ENCODE data around the gene TCOF1.
A peak's percentile ranks its signal among the peaks of the same experiment; 100 is the strongest.

The TCOF1 gene

GRCh38 chr5:150402901-150403342 is 45.4 kb downstream of the TCOF1 start:
- H2BK12ac ChIP-seq (ENCODE audit: low read length) = no peak overlapping the region
- H3K27me3 ChIP-seq (ENCODE audit: control insufficient read depth in 3 of 3, insufficient read depth in 3 of 3, low read depth in 1 of 3, low read length in 3 of 3) = no peaks in the 10 kb centered on the region
- H3K9ac ChIP-seq (ENCODE audit: low read depth, low read length, poor library complexity) = no peak overlapping the region
- H3K79me1 ChIP-seq (ENCODE audit: low read depth, low read length) = peaks cover 2% of the 10 kb centered on the region
- H2AK5ac ChIP-seq (ENCODE audit: low read depth, low read length) = no peak overlapping the region
- H4K91ac ChIP-seq (ENCODE audit: low read depth, low read length, poor library complexity) = no peak overlapping the region
- no peak overlapping the region for H3K4me2 ChIP-seq (ENCODE audit: insufficient read depth, low read length, poor library complexity, severe bottlenecking)
- peak overlapping the region; percentile 34 for H3K23ac ChIP-seq (ENCODE audit: low read depth, low read length, poor library complexity)
- H3K18ac ChIP-seq (ENCODE audit: low read length) = no peak overlapping the region
- no peaks in the 10 kb centered on the region for H3K9me3 ChIP-seq (replicated peaks in 1 of 2; ENCODE audit: control insufficient read depth in 2 of 2, insufficient read depth in 1 of 2, low read depth in 1 of 2, low read length in 2 of 2)
- no CpG with 5 or more reads among the region's 12 CpGs for WGBS, 2 donors (ENCODE audit: extremely low coverage in 2 of 2, insufficient read length in 2 of 2, insufficient replicate concordance in 1 of 2)
- H2AFZ ChIP-seq (ENCODE audit: low read length) = no peak overlapping the region
- no peak overlapping the region for H3K4me3 ChIP-seq (ENCODE audit: low read length in 2 of 2)
- H2BK15ac ChIP-seq (ENCODE audit: low read length) = no peak overlapping the region
- no peak for DNase-seq (ENCODE audit: low spot score)
- no peak overlapping the region for H3K4ac ChIP-seq (ENCODE audit: low read length)
- no peak overlapping the region for H3K14ac ChIP-seq (ENCODE audit: low read length)
- H3K27ac ChIP-seq (replicated peaks; ENCODE audit: low read length) = no peak overlapping the region
- peaks cover 42 to 52% of the 10 kb centered on the region in 2 donors for H3K36me3 ChIP-seq (replicated peaks in 1 of 2; ENCODE audit: control insufficient read depth in 2 of 2, insufficient read depth in 2 of 2, low read length in 2 of 2)
- H4K8ac ChIP-seq (ENCODE audit: low read depth, low read length) = no peak overlapping the region
- no peaks in the 10 kb centered on the region for H3K4me1 ChIP-seq (ENCODE audit: control insufficient read depth in 2 of 2, insufficient read depth in 1 of 2, low read depth in 1 of 2, low read length in 2 of 2)
- no peak overlapping the region for H2BK5ac ChIP-seq (ENCODE audit: low read length)
- H2BK120ac ChIP-seq (ENCODE audit: low read depth, low read length) = no peak overlapping the region

GRCh38 chr5:150404121-150404520 is 46.6 kb downstream of the TCOF1 start:
- Histone ChIP-seq H4K91ac (ENCODE audit: low read depth, low read length, poor library complexity) (no peak overlapping the region), H3K79me1 (ENCODE audit: low read depth, low read length) (peaks cover 2% of the 10 kb centered on the region), H3K27me3 (ENCODE audit: control insufficient read depth in 3 of 3, insufficient read depth in 3 of 3, low read depth in 1 of 3, low read length in 3 of 3) (no peaks in the 10 kb centered on the region), H2BK120ac (ENCODE audit: low read depth, low read length) (no peak overlapping the region), H3K23ac (ENCODE audit: low read depth, low read length, poor library complexity) (no peak overlapping the region), H3K9me3 (replicated peaks in 1 of 2; ENCODE audit: control insufficient read depth in 2 of 2, insufficient read depth in 1 of 2, low read depth in 1 of 2, low read length in 2 of 2) (no peaks in the 10 kb centered on the region), H3K4me2 (ENCODE audit: insufficient read depth, low read length, poor library complexity, severe bottlenecking) (no peak overlapping the region), H3K14ac (ENCODE audit: low read length) (no peak overlapping the region), H3K4me1 (ENCODE audit: control insufficient read depth in 2 of 2, insufficient read depth in 1 of 2, low read depth in 1 of 2, low read length in 2 of 2) (no peaks in the 10 kb centered on the region), H3K4me3 (ENCODE audit: low read length in 2 of 2) (no peak overlapping the region), H4K8ac (ENCODE audit: low read depth, low read length) (no peak overlapping the region), H2BK15ac (ENCODE audit: low read length) (no peak overlapping the region), H2AK5ac (ENCODE audit: low read depth, low read length) (no peak overlapping the region), H3K27ac (replicated peaks; ENCODE audit: low read length) (no peak overlapping the region), H3K18ac (ENCODE audit: low read length) (no peak overlapping the region), H3K4ac (ENCODE audit: low read length) (no peak overlapping the region), H2BK12ac (ENCODE audit: low read length) (no peak overlapping the region), H2AFZ (ENCODE audit: low read length) (no peak overlapping the region), H2BK5ac (ENCODE audit: low read length) (no peak overlapping the region), H3K36me3 (replicated peaks in 1 of 2; ENCODE audit: control insufficient read depth in 2 of 2, insufficient read depth in 2 of 2, low read length in 2 of 2) (peaks cover 35 to 41% of the 10 kb centered on the region in 2 donors), H3K9ac (ENCODE audit: low read depth, low read length, poor library complexity) (no peak overlapping the region)
- WGBS, 2 donors (ENCODE audit: extremely low coverage in 2 of 2, insufficient read length in 2 of 2, insufficient replicate concordance in 1 of 2) = no CpG with 5 or more reads among the region's 5 CpGs
- no peak for DNase-seq (ENCODE audit: low spot score)

- Histone ChIP-seq H3K4ac (ENCODE audit: low read length) (no peak overlapping the region), H3K4me3 (ENCODE audit: low read length in 2 of 2) (no peak overlapping the region), H2AK5ac (ENCODE audit: low read depth, low read length) (no peak overlapping the region), H3K36me3 (replicated peaks in 1 of 2; ENCODE audit: control insufficient read depth in 2 of 2, insufficient read depth in 2 of 2, low read length in 2 of 2) (peaks cover 31 to 36% of the 10 kb centered on the region in 2 donors), H3K27ac (replicated peaks; ENCODE audit: low read length) (no peak overlapping the region), H3K23ac (ENCODE audit: low read depth, low read length, poor library complexity) (no peak overlapping the region), H2BK5ac (ENCODE audit: low read length) (no peak overlapping the region), H3K79me1 (ENCODE audit: low read depth, low read length) (peaks cover 2% of the 10 kb centered on the region), H2AFZ (ENCODE audit: low read length) (no peak overlapping the region), H3K9ac (ENCODE audit: low read depth, low read length, poor library complexity) (no peak overlapping the region), H3K18ac (ENCODE audit: low read length) (no peak overlapping the region), H2BK120ac (ENCODE audit: low read depth, low read length) (no peak overlapping the region), H3K4me1 (ENCODE audit: control insufficient read depth in 2 of 2, insufficient read depth in 1 of 2, low read depth in 1 of 2, low read length in 2 of 2) (no peaks in the 10 kb centered on the region), H3K14ac (ENCODE audit: low read length) (no peak overlapping the region), H2BK12ac (ENCODE audit: low read length) (no peak overlapping the region), H3K4me2 (ENCODE audit: insufficient read depth, low read length, poor library complexity, severe bottlenecking) (no peak overlapping the region), H4K8ac (ENCODE audit: low read depth, low read length) (no peak overlapping the region), H2BK15ac (ENCODE audit: low read length) (no peak overlapping the region), H3K27me3 (ENCODE audit: control insufficient read depth in 3 of 3, insufficient read depth in 3 of 3, low read depth in 1 of 3, low read length in 3 of 3) (no peaks in the 10 kb centered on the region), H3K9me3 (replicated peaks in 1 of 2; ENCODE audit: control insufficient read depth in 2 of 2, insufficient read depth in 1 of 2, low read depth in 1 of 2, low read length in 2 of 2) (no peaks in the 10 kb centered on the region), H4K91ac (ENCODE audit: low read depth, low read length, poor library complexity) (no peak overlapping the region)
- no peak for DNase-seq (ENCODE audit: low spot score)
- no CpG with 5 or more reads among the region's 10 CpGs for WGBS, 2 donors (ENCODE audit: extremely low coverage in 2 of 2, insufficient read length in 2 of 2, insufficient replicate concordance in 1 of 2)
Observed at GRCh38 chr5:150404535-150404934, 47.0 kb downstream of the TCOF1 start.

GRCh38 chr5:150404941-150405816 is 47.7 kb downstream of the TCOF1 start:
- no peak overlapping the region for H3K4me3 ChIP-seq (ENCODE audit: low read length in 2 of 2)
- H2BK5ac ChIP-seq (ENCODE audit: low read length) = no peak overlapping the region
- no CpG with 5 or more reads among the region's 9 CpGs for WGBS, 2 donors (ENCODE audit: extremely low coverage in 2 of 2, insufficient read length in 2 of 2, insufficient replicate concordance in 1 of 2)
- H4K91ac ChIP-seq (ENCODE audit: low read depth, low read length, poor library complexity) = no peak overlapping the region
- DNase-seq (ENCODE audit: low spot score) = no peak
- no peak overlapping the region for H2AFZ ChIP-seq (ENCODE audit: low read length)
- no peak overlapping the region for H2AK5ac ChIP-seq (ENCODE audit: low read depth, low read length)
- H2BK12ac ChIP-seq (ENCODE audit: low read length) = no peak overlapping the region
- no peak overlapping the region for H4K8ac ChIP-seq (ENCODE audit: low read depth, low read length)
- H3K9me3 ChIP-seq (replicated peaks in 1 of 2; ENCODE audit: control insufficient read depth in 2 of 2, insufficient read depth in 1 of 2, low read depth in 1 of 2, low read length in 2 of 2) = no peaks in the 10 kb centered on the region
- H3K36me3 ChIP-seq (replicated peaks in 1 of 2; ENCODE audit: control insufficient read depth in 2 of 2, insufficient read depth in 2 of 2, low read length in 2 of 2) = peaks cover 25 to 30% of the 10 kb centered on the region in 2 donors
- H2BK15ac ChIP-seq (ENCODE audit: low read length) = no peak overlapping the region
- peak overlapping the region; percentile 20 for H3K23ac ChIP-seq (ENCODE audit: low read depth, low read length, poor library complexity)
- no peaks in the 10 kb centered on the region for H3K27me3 ChIP-seq (ENCODE audit: control insufficient read depth in 3 of 3, insufficient read depth in 3 of 3, low read depth in 1 of 3, low read length in 3 of 3)
- peak overlapping the region; percentile 26 for H3K14ac ChIP-seq (ENCODE audit: low read length)
- H3K27ac ChIP-seq (replicated peaks; ENCODE audit: low read length) = no peak overlapping the region
- H3K4ac ChIP-seq (ENCODE audit: low read length) = no peak overlapping the region
- no peak overlapping the region for H2BK120ac ChIP-seq (ENCODE audit: low read depth, low read length)
- no peak overlapping the region for H3K18ac ChIP-seq (ENCODE audit: low read length)
- H3K79me1 ChIP-seq (ENCODE audit: low read depth, low read length) = peaks cover 2% of the 10 kb centered on the region
- H3K9ac ChIP-seq (ENCODE audit: low read depth, low read length, poor library complexity) = no peak overlapping the region
- H3K4me1 ChIP-seq (ENCODE audit: control insufficient read depth in 2 of 2, insufficient read depth in 1 of 2, low read depth in 1 of 2, low read length in 2 of 2) = peaks cover 2 to 3% of the 10 kb centered on the region in 2 donors
- H3K4me2 ChIP-seq (ENCODE audit: insufficient read depth, low read length, poor library complexity, severe bottlenecking) = no peak overlapping the region
